ENCODE measurements around the gene SLC25A51.
A peak's percentile ranks its signal among the peaks of the same experiment; 100 is the strongest.

The SLC25A51 gene

DNA sequence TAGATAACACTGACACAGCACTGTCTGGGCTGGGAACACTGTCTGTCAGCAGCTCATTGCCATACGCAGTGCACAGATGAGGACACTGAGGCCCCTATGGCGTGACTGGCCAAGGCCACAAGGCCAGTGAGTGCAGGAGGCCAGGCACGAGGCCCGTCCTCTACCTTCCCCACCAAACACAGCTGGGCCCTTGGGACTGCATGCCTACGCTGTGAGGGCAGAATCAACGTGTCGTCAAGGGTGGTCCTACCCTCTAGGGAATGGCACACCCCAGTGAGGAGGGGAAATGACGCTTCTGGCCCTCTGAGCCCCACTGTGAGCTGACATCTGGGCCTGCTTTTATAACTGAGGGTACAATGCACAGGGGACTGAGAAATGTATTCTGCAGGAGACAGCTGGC lies 42.1 kb upstream of the SLC25A51 start:
- H3K4me1 ChIP-seq (ENCODE audit: control insufficient read depth, insufficient read depth, low read length, poor library complexity, severe bottlenecking) = peaks cover 54% of the 10 kb centered on the region
- no peak overlapping the region for H3K27ac ChIP-seq (ENCODE audit: low read depth, low read length, severe bottlenecking)
- H3K4me3 ChIP-seq (ENCODE audit: extremely low read depth, insufficient read depth, low read length, poor library complexity, severe bottlenecking) = no peak overlapping the region
- peaks cover 84% of the 10 kb centered on the region for H3K36me3 ChIP-seq (ENCODE audit: control insufficient read depth, insufficient read depth, low read length)
- WGBS, 2 experiments (ENCODE audit: insufficient coverage in 2 of 2) = 89 to 98% methylated on average over 5 to 8 of the region's 8 CpGs
- no peaks in the 10 kb centered on the region for H3K9me3 ChIP-seq (ENCODE audit: control insufficient read depth, low read length)

DNA sequence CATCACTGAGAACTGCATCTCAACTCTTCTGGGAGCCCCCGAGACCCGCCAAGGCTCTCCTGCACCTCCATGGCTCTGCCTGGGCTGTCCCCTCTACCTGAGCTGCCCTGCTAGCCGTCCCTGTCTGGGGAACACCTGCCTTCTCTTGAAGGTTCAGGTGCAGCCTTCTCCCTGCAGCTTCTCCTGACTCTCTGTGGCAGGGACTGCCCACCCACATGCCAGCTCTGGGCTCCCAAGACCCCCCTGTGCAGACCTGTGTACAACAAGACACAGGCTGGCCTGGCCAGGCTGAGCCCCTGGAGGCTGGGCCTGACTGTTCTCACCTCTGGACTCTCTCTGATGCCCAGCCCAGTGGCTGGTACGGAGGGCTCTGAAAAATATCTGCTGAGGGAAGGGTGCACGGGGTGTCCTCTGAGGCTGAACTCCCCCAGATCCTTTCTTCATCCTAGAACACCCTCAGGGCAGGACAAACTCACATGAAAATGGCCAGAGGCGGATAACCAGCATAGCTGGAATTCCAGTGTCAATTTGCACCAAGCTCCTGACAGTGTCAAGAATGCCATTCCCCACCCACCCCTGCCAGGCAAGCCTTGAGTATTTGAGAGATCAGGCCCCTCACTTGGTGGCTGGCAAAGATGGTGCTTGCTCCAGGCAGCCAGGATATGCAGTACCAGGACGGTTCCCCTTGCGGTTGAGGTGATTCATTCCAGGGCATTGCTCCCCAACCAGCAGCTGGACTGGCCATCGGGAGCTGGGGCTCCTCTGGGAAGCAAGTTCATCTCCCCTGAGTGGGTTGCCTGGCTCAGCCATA lies 40.9 kb upstream of the SLC25A51 start:
- Histone ChIP-seq H3K4me1 (ENCODE audit: control insufficient read depth, insufficient read depth, low read length, poor library complexity, severe bottlenecking) (peaks cover 43% of the 10 kb centered on the region), H3K9me3 (ENCODE audit: control insufficient read depth, low read length) (no peaks in the 10 kb centered on the region), H3K4me3 (ENCODE audit: extremely low read depth, insufficient read depth, low read length, poor library complexity, severe bottlenecking) (no peak overlapping the region), H3K27ac (ENCODE audit: low read depth, low read length, severe bottlenecking) (peak overlapping the region; percentile 96), H3K36me3 (ENCODE audit: control insufficient read depth, insufficient read depth, low read length) (peaks cover 84% of the 10 kb centered on the region)
- 80 to 88% methylated on average over 7 to 8 of the region's 9 CpGs for WGBS, 2 experiments (ENCODE audit: insufficient coverage in 2 of 2)

DNA sequence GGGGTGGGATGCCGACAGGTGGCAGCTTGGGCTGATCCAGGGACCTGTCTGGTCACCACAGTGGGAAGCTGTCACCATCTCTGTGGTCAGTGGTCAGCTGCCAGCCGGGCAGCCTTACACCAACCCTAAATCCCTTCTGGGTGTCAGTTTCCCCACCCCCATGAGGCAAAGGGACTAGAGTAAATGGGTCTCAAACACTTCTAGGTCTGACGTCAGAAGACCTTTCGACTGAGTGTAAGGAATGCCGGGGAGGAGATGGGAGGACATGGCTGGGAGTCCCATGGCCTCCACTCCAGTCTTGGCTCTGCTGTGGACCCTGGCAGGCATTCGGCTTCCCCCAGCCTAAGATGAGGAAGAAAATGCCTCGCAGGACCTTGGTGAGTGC lies 40.3 kb upstream of the SLC25A51 start:
- 79 to 88% methylated on average over 5 to 6 of the region's 7 CpGs for WGBS, 2 experiments (ENCODE audit: insufficient coverage in 2 of 2)
- Histone ChIP-seq H3K4me1 (ENCODE audit: control insufficient read depth, insufficient read depth, low read length, poor library complexity, severe bottlenecking) (peaks cover 43% of the 10 kb centered on the region), H3K9me3 (ENCODE audit: control insufficient read depth, low read length) (no peaks in the 10 kb centered on the region), H3K27ac (ENCODE audit: low read depth, low read length, severe bottlenecking) (peak overlapping the region; percentile 96), H3K4me3 (ENCODE audit: extremely low read depth, insufficient read depth, low read length, poor library complexity, severe bottlenecking) (no peak overlapping the region), H3K36me3 (ENCODE audit: control insufficient read depth, insufficient read depth, low read length) (peaks cover 84% of the 10 kb centered on the region)

DNA sequence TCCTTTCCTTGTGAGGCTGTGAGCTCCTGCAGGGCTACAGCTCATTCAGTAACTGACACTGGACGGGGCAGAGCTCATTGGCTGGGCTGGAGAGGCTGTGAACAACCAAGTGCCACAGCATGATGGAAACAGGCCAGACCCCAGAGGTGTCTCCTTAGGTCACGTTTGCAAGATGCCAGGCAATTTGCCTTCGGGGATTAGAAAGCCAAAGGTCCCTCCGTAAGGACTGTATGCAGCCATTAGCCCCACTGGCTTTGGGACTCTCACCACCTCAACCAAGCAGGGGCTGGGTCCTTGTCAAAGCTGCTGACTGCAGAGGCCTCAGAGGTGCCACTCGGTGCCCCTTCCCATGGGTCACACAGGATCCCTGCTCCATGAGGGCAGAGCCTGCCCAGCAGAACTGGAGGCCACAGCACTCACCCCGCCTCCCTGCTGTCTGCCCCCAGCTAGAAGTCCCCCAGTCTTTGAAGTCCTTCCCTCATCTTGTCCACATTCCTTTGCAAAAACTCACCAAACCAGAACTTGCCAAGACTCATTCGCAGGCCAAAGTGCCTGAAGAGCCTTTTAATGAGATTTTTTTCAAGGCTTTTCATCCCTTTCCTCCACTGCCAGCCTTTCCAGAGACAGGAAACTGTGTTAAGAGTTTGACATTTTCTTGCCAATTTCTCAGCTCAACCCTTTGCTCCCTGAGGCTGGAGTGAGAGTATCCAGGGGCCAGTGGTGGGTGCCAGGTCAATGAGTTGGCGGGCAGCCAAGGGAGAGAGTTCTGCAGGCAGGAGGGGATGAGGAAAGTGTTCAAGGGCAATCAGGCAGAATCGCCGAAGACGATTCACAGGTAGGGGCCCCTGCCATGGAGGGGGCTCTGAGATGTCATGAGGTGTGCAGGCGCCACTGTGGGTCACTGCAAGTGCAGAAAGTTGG lies 39.7 kb upstream of the SLC25A51 start:
- no peak overlapping the region for H3K4me3 ChIP-seq (ENCODE audit: extremely low read depth, insufficient read depth, low read length, poor library complexity, severe bottlenecking)
- H3K27ac ChIP-seq (ENCODE audit: low read depth, low read length, severe bottlenecking) = peak overlapping the region; percentile 96
- 84 to 87% methylated on average over 7 to 12 of the region's 12 CpGs for WGBS, 2 experiments (ENCODE audit: insufficient coverage in 2 of 2)
- peaks cover 49% of the 10 kb centered on the region for H3K4me1 ChIP-seq (ENCODE audit: control insufficient read depth, insufficient read depth, low read length, poor library complexity, severe bottlenecking)
- H3K9me3 ChIP-seq (ENCODE audit: control insufficient read depth, low read length) = no peaks in the 10 kb centered on the region
- H3K36me3 ChIP-seq (ENCODE audit: control insufficient read depth, insufficient read depth, low read length) = peaks cover 80% of the 10 kb centered on the region

DNA sequence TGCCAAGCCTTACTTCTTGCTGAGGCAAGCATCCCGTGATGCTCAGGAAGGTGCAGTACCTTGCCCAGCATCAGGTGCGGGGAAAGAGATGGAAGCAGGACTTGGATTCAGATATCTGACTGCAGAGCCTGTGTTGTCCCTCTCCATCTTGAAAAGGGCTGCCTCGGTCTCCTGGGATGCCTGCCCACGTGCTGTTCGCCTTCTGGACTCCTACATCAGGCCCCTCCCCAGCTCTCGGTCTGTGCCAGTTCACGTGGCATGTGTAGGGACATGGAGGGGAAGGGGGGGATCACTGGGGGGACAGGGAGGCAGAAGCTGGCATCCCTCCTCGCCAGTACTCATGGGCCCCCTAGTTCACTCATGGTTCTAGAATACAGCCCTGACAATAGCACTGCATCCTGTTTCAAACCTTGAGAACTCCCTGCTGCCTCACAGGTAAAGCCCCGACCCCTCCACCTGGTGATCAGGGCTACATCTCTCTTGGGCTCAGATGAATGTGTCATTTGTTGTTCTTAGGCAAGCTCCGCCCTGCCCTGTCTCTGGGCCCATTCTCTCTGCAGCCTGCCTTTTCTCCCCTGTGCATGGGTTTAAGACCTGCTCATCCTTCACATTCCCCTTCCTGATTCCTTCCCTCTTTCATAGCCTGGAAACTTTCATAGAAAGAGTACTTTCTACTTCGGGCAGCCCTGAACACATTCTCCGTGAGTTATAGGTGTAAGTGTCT lies 38.9 kb upstream of the SLC25A51 start:
- Histone ChIP-seq H3K27ac (ENCODE audit: low read depth, low read length, severe bottlenecking) (peak overlapping the region; percentile 96), H3K4me1 (ENCODE audit: control insufficient read depth, insufficient read depth, low read length, poor library complexity, severe bottlenecking) (peaks cover 55% of the 10 kb centered on the region), H3K9me3 (ENCODE audit: control insufficient read depth, low read length) (no peaks in the 10 kb centered on the region), H3K4me3 (ENCODE audit: extremely low read depth, insufficient read depth, low read length, poor library complexity, severe bottlenecking) (no peak overlapping the region), H3K36me3 (ENCODE audit: control insufficient read depth, insufficient read depth, low read length) (peaks cover 72% of the 10 kb centered on the region)
- 93 to 95% methylated on average over 5 to 8 of the region's 12 CpGs for WGBS, 2 experiments (ENCODE audit: insufficient coverage in 2 of 2)

DNA sequence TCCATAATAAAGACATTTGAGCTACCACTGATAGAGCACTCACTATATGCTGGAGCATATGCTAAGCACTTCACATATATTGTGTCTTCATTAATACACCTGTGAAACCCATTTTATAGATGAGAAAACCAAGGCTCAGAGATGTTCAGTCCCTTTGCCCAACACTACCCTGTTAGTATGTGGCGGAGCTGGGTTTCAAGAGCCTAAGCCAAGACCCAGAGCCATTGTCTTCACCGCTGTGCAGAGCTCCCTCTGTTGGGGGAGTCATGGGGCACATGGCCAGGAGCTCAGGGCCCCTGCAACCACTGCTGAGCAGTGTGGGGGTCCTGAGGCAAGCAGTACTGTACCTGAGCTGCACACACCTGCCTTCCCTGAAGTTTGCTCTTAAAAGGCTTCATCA lies 37.3 kb upstream of the SLC25A51 start:
- no peak overlapping the region for H3K4me3 ChIP-seq (ENCODE audit: extremely low read depth, insufficient read depth, low read length, poor library complexity, severe bottlenecking)
- 90 to 95% methylated on average over 1 to 2 of the region's 2 CpGs for WGBS, 2 experiments (ENCODE audit: insufficient coverage in 2 of 2)
- H3K36me3 ChIP-seq (ENCODE audit: control insufficient read depth, insufficient read depth, low read length) = peaks cover 62% of the 10 kb centered on the region
- H3K27ac ChIP-seq (ENCODE audit: low read depth, low read length, severe bottlenecking) = no peak overlapping the region
- H3K9me3 ChIP-seq (ENCODE audit: control insufficient read depth, low read length) = no peaks in the 10 kb centered on the region
- peaks cover 70% of the 10 kb centered on the region for H3K4me1 ChIP-seq (ENCODE audit: control insufficient read depth, insufficient read depth, low read length, poor library complexity, severe bottlenecking)

DNA sequence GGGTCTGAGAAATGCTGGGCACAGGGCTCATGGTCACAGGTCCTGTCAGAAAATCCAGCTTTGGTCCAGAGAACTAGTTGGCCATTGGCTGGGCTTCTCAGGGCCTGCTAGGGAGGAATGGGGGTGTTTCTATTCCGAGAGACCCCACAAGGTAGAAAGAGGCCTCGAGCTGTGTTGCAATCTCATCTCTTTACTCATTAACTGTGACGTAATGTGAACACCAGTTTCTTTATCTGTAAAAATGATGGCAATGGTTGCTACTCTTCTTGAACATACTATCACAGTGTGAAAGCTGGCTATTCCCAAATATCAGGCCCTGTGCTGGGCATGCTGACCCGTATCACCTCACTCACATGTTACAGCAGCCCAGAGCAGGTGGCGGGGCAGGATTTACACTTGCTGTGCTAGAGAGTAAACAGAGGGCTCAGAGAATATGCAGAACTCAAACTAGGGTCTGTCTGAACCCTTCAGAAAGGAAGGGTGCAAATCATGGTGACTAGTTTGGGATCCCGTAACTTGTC lies 35.7 kb upstream of the SLC25A51 start:
- H3K4me3 ChIP-seq (ENCODE audit: extremely low read depth, insufficient read depth, low read length, poor library complexity, severe bottlenecking) = no peak overlapping the region
- H3K36me3 ChIP-seq (ENCODE audit: control insufficient read depth, insufficient read depth, low read length) = peaks cover 55% of the 10 kb centered on the region
- H3K9me3 ChIP-seq (ENCODE audit: control insufficient read depth, low read length) = no peaks in the 10 kb centered on the region
- H3K27ac ChIP-seq (ENCODE audit: low read depth, low read length, severe bottlenecking) = peak overlapping the region; percentile 54
- WGBS, 2 experiments (ENCODE audit: insufficient coverage in 2 of 2) = 83 to 93% methylated on average over 1 to 2 of the region's 6 CpGs
- H3K4me1 ChIP-seq (ENCODE audit: control insufficient read depth, insufficient read depth, low read length, poor library complexity, severe bottlenecking) = peaks cover 55% of the 10 kb centered on the region

DNA sequence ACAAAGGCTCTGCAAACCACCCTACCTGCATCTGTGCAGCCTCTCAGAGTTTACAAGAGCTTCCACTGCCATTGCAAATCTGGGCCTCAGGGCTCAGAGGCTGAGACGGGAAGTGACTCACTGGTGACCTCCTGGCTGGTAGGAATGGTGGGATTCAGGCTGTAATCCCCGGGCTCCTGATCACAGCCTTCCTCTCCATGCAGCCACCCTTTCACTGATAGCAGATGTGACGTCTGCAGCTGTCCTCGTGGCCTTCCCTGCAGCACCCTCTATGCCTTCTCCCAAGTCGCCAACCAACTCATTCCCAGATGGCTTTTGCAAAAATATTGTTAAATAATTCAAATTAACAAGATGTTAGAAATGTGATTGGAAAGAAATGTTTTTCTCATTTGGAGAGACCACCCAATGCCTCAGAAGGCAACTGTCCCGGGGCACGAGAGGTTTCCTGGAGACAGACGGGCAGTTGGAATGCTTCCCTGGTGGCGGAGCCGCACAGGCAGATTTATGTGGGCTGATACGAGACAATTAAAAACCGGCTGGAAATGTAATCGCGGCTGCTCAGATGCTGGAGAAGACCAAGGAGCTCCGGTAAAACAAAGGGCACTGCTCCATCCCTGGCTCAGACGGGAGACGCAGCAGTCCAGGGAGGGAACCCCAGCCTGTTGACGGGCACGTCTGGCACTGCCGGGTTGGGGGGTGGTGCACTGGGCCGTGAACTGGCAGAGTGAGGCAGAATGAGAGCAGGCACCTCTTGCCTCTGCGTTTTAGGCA lies 34.4 kb upstream of the SLC25A51 start:
- Histone ChIP-seq H3K9me3 (ENCODE audit: control insufficient read depth, low read length) (no peaks in the 10 kb centered on the region), H3K4me1 (ENCODE audit: control insufficient read depth, insufficient read depth, low read length, poor library complexity, severe bottlenecking) (peaks cover 42% of the 10 kb centered on the region), H3K27ac (ENCODE audit: low read depth, low read length, severe bottlenecking) (peak overlapping the region; percentile 94), H3K4me3 (ENCODE audit: extremely low read depth, insufficient read depth, low read length, poor library complexity, severe bottlenecking) (no peak overlapping the region), H3K36me3 (ENCODE audit: control insufficient read depth, insufficient read depth, low read length) (peaks cover 52% of the 10 kb centered on the region)
- WGBS, 2 experiments (ENCODE audit: insufficient coverage in 2 of 2) = 76% methylated on average over 18 to 19 of the region's 22 CpGs

DNA sequence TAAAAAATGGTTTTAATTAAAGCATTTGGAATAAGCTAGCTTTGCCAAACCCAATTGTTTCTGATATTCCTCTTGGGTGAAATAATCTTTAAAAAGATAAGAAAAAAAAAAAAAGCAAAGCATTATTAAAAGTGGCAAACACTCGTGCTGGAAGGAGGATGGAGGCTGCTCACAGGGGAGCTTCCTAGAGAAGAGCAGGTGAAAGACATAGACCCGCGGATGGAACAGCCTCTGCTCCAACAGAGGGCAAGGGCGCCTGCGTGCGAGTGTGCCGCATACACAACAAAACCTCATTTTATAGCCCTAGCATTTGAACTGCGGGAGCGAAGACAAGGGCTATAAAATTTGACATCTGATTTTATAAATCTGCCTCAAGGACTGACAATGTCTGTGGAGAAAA lies 33.4 kb upstream of the SLC25A51 start:
- Histone ChIP-seq H3K36me3 (ENCODE audit: control insufficient read depth, insufficient read depth, low read length) (peaks cover 60% of the 10 kb centered on the region), H3K9me3 (ENCODE audit: control insufficient read depth, low read length) (no peaks in the 10 kb centered on the region), H3K4me1 (ENCODE audit: control insufficient read depth, insufficient read depth, low read length, poor library complexity, severe bottlenecking) (peaks cover 38% of the 10 kb centered on the region), H3K4me3 (ENCODE audit: extremely low read depth, insufficient read depth, low read length, poor library complexity, severe bottlenecking) (no peak overlapping the region), H3K27ac (ENCODE audit: low read depth, low read length, severe bottlenecking) (peak overlapping the region; percentile 94)
- 80 to 91% methylated on average over 3 to 9 of the region's 9 CpGs for WGBS, 2 experiments (ENCODE audit: insufficient coverage in 2 of 2)

DNA sequence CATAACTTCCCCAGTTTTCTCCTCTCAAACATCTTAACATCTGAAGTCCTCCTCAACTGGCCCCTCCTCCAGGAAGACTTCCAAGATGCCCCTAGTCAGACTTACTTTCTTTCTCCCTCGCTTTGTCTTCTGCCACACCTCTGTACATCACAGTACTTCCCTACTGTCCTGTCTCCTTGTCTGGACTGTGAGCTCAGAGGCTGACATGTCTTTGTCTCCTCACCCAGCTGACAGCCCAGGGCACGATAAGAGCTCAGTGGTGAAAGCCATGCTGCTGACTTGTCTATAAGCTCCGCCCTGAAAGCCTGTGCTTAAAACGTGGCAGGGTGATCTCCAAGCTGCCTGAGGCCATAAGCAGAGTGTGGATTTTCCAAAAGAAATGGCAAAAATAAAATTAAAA lies 33.0 kb upstream of the SLC25A51 start:
- no peaks in the 10 kb centered on the region for H3K9me3 ChIP-seq (ENCODE audit: control insufficient read depth, low read length)
- 62 to 67% methylated on average over 3 to 4 of the region's 4 CpGs for WGBS, 2 experiments (ENCODE audit: insufficient coverage in 2 of 2)
- no peak overlapping the region for H3K4me3 ChIP-seq (ENCODE audit: extremely low read depth, insufficient read depth, low read length, poor library complexity, severe bottlenecking)
- H3K4me1 ChIP-seq (ENCODE audit: control insufficient read depth, insufficient read depth, low read length, poor library complexity, severe bottlenecking) = peaks cover 38% of the 10 kb centered on the region
- H3K36me3 ChIP-seq (ENCODE audit: control insufficient read depth, insufficient read depth, low read length) = peaks cover 59% of the 10 kb centered on the region
- peak overlapping the region; percentile 94 for H3K27ac ChIP-seq (ENCODE audit: low read depth, low read length, severe bottlenecking)

Measured in mesodermal cell (in vitro differentiated cells).